Measurements from ENCODE around the gene MAGEA8.

DNA sequence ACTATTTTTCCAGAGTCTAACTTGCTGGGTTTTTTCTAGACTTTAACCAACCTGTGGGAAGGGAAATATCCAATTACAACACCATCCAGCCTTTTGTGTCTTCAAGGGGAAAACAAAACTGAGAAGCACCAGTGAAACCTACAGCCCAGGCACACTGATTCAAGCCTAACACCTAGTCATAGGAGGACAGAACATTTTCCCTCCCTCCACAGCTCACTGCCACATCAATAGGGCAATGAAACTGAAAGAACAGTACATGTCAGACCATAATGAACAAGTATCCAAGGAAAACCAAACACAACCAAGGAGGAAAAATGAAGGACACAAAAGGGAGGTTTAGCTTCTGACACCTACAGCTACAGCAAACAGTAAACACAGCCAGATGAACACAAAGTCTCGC is 17.6 kb downstream of the MAGEA8 start:
- no peak for TF ChIP-seq YY1 (IDR thresholded peaks at IDR 0.05; ENCODE audit: insufficient read depth, insufficient read length)
- TF ChIP-seq ZNF274 (IDR thresholded peaks at IDR 0.05; ENCODE audit: low read depth, low read length) = no peak
- TF ChIP-seq SUZ12 (IDR thresholded peaks at IDR 0.05; ENCODE audit: extremely low read depth, insufficient read depth, insufficient read length) = no peak

Measured in NT2/D1 (cell line).